ENCODE data around the gene MIEN1. TPM values are rescaled to one million over a fixed set of nuclear protein-coding genes. Genes with fewer than 3 reads are reported as not detected.

Gene MIEN1
- total and polyA plus RNA-seq, 2 of the 13 experiments (the other 11 are each of a cell fraction or from before 2014, with no cell fraction given), result 40.6 to 56.6 TPM

DNA sequence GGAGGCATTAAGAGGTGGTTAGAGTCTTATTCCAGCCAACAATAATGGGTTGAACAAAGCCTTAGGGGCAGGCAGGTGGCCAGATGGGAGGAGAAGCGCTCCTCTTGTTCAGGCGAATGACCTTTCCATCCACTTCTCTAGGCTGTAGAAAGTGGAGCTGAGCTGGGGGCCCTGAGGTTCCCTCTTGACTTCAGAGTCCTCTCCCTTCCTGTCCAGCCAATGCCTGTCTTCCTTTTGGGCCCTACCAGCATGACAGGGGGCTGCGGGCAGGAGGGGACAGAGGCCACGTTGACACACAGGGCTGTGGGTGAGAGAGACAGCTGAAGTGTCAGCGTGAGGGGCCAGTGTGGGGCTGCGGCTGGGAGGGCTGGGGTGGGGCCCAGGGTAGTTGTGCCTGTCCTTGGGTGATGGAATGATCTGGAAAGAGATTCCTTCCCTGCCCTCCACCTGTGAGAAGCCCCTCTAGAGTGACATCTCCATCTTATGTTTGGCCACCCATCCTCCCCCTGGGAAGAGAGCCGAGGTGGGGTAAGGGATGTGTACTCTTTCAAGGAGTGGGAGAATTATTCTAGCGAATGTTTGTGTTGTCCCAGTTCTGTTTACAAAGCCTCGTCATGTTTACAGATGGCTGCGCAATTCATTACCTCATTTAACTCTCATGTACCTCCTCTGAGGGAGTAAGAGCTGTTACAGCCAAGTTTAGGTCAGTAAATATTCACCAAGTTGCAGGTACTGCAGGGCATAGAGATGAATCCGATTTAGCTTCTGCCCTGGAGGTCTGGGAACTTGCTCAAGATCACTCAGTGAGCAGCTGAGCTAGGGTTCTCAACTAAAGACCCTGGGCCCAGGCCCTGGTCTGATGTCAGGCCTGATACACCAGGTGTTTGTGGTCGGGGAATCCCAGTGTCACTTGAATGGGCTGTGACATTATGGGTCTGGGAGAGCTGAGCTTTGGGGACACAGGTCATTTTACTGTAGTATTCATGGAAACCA is 27.1 kb downstream of the MIEN1 start (continued):
- peak; percentile 96 for TF ChIP-seq SAP130 (CRISPR knock-in tag; IDR thresholded peaks at IDR 0.05; ENCODE audit: low read depth)
- TF ChIP-seq, protein P1, sequence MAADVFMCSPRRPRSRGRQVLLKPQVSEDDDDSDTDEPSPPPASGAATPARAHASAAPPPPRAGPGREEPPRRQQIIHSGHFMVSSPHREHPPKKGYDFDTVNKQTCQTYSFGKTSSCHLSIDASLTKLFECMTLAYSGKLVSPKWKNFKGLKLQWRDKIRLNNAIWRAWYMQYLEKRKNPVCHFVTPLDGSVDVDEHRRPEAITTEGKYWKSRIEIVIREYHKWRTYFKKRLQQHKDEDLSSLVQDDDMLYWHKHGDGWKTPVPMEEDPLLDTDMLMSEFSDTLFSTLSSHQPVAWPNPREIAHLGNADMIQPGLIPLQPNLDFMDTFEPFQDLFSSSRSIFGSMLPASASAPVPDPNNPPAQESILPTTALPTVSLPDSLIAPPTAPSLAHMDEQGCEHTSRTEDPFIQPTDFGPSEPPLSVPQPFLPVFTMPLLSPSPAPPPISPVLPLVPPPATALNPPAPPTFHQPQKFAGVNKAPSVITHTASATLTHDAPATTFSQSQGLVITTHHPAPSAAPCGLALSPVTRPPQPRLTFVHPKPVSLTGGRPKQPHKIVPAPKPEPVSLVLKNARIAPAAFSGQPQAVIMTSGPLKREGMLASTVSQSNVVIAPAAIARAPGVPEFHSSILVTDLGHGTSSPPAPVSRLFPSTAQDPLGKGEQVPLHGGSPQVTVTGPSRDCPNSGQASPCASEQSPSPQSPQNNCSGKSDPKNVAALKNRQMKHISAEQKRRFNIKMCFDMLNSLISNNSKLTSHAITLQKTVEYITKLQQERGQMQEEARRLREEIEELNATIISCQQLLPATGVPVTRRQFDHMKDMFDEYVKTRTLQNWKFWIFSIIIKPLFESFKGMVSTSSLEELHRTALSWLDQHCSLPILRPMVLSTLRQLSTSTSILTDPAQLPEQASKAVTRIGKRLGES (CRISPR knock-in tag; IDR thresholded peaks at IDR 0.05; ENCODE audit: borderline replicate concordance), result no peak
- TF ChIP-seq MAZ (IDR thresholded peaks at IDR 0.05; ENCODE audit: borderline replicate concordance, low read depth, low read length), result peak; percentile 78; the same call in 1 of the 2 replicates
- TF ChIP-seq MAZ (CRISPR knock-in tag; IDR thresholded peaks at IDR 0.05; ENCODE audit: low read depth), result peak; percentile 62
- TF ChIP-seq THYN1 (CRISPR knock-in tag; IDR thresholded peaks at IDR 0.05; ENCODE audit: borderline replicate concordance, low read depth), result 0 out of 2 replicates have a peak, but pooled peaks have one; percentile 71
- TF ChIP-seq FOXO1 (CRISPR knock-in tag; IDR thresholded peaks at IDR 0.05), result peak; percentile 42; the same call in 1 of the 2 replicates
- TF ChIP-seq IKZF4 (CRISPR knock-in tag; IDR thresholded peaks at IDR 0.05; ENCODE audit: borderline replicate concordance, low read depth, not compliant biosample characterization), result peak; percentile 85
- peak; percentile 55; the same call in 1 of the 2 replicates for TF ChIP-seq ZNF652 (CRISPR knock-in tag; IDR thresholded peaks at IDR 0.05; ENCODE audit: borderline replicate concordance, low read depth)
- TF ChIP-seq TFDP1 (CRISPR knock-in tag; IDR thresholded peaks at IDR 0.05; ENCODE audit: borderline replicate concordance), result 0 out of 2 replicates have a peak, but pooled peaks have one; percentile 8
- peak; percentile 31; the same call in 1 of the 2 replicates for TF ChIP-seq ZNF263 (CRISPR knock-in tag; IDR thresholded peaks at IDR 0.05)
- peak; percentile 20; the same call in 1 of the 2 replicates for TF ChIP-seq ZNF563 (CRISPR knock-in tag; IDR thresholded peaks at IDR 0.05)
- no peak for TF ChIP-seq SMAD9 (CRISPR knock-in tag; IDR thresholded peaks at IDR 0.05)
- TF ChIP-seq PPARG (CRISPR knock-in tag; conservative IDR thresholded peaks at IDR 0.05), result no peak
- peak; percentile 70 for TF ChIP-seq ASH2L (IDR thresholded peaks at IDR 0.05; ENCODE audit: insufficient read length, low read depth, low read length)
- TF ChIP-seq NFYB (CRISPR knock-in tag; IDR thresholded peaks at IDR 0.05), result 0 out of 2 replicates have a peak, but pooled peaks have one; percentile 16
- peak; percentile 38 for TF ChIP-seq XRCC5 (optimal IDR thresholded peaks at IDR 0.05; ENCODE audit: low read length)
- TF ChIP-seq, protein P2, sequence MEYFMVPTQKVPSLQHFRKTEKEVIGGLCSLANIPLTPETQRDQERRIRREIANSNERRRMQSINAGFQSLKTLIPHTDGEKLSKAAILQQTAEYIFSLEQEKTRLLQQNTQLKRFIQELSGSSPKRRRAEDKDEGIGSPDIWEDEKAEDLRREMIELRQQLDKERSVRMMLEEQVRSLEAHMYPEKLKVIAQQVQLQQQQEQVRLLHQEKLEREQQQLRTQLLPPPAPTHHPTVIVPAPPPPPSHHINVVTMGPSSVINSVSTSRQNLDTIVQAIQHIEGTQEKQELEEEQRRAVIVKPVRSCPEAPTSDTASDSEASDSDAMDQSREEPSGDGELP (IDR thresholded peaks at IDR 0.05; ENCODE audit: borderline replicate concordance, low read depth), result peak; percentile 88
- TF ChIP-seq PHF8 (CRISPR knock-in tag; IDR thresholded peaks at IDR 0.05), result 0 out of 2 replicates have a peak, but pooled peaks have one; percentile 13
- peak; percentile 54; the same call in 1 of the 2 replicates for TF ChIP-seq NRL (CRISPR knock-in tag; IDR thresholded peaks at IDR 0.05; ENCODE audit: borderline replicate concordance)
- TF ChIP-seq ZNF34 (CRISPR knock-in tag; IDR thresholded peaks at IDR 0.05; ENCODE audit: borderline replicate concordance), result peak; percentile 88; the same call in 1 of the 2 replicates
- TF ChIP-seq GATAD2A (CRISPR knock-in tag; IDR thresholded peaks at IDR 0.05), result peak; percentile 85

Measured in HepG2 (cell line).